Fibroblast of pulmonary artery (primary cell): Measurements from ENCODE around the gene AREL1.
A peak's percentile ranks its signal among the peaks of the same experiment; 100 is the strongest.

Experiments used
- DNase-seq: peaks from one replicate; pipeline ENCODE4 v3.0.0-alpha.2; 2010; ENCODE audit warnings: low read depth
- H3K4me3 ChIP-seq: replicated peaks from 2 replicates; pipeline ENCODE4 v1.5.1; 2011; ENCODE audit warnings: low read depth, mild to moderate bottlenecking, control low read depth, low read length, moderate library complexity
- CTCF ChIP-seq: IDR thresholded peaks from 2 replicates; pipeline ENCODE4 v1.5.1; 2011; ENCODE audit warnings: mild to moderate bottlenecking, control low read depth, low read length, inconsistent platforms; ENCODE audit errors: missing control alignments

AREL1 gene

GRCh38 chr14:74660863-74661262 is 52.0 kb downstream of the AREL1 start:
- no peak for DNase-seq
- no peak for TF ChIP-seq CTCF
- H3K4me3 ChIP-seq: no peak overlapping the region

- no peak overlapping the region for H3K4me3 ChIP-seq
- no peak for TF ChIP-seq CTCF
- DNase-seq: no peak
Measured at GRCh38 chr14:74660167-74660566, 52.7 kb downstream of the AREL1 start.

GRCh38 chr14:74658535-74659131 is 54.2 kb downstream of the AREL1 start:
- no peak overlapping the region for H3K4me3 ChIP-seq
- peak; percentile 64 for DNase-seq
- no peak for TF ChIP-seq CTCF

GRCh38 chr14:74656964-74657363 is 55.9 kb downstream of the AREL1 start:
- no peak for DNase-seq
- no peak for TF ChIP-seq CTCF
- H3K4me3 ChIP-seq: no peak overlapping the region

- no peak for TF ChIP-seq CTCF
- peak; percentile 95 for DNase-seq
- H3K4me3 ChIP-seq: no peak overlapping the region
Measured at GRCh38 chr14:74655599-74656395, 57.1 kb downstream of the AREL1 start.

GRCh38 chr14:74654931-74655330 is 57.9 kb downstream of the AREL1 start:
- no peak overlapping the region for H3K4me3 ChIP-seq
- no peak for TF ChIP-seq CTCF
- DNase-seq: no peak
